H9 (cell line): ENCODE data around the gene HDAC6. TPM values are rescaled to one million over a fixed set of nuclear protein-coding genes. Genes with fewer than 3 reads are reported as not detected.

ENCODE experiments used
- DNase-seq: peaks from one replicate; pipeline ENCODE4 v3.0.0-alpha.2; 2017
- H2AFZ ChIP-seq: one replicate; pipeline ENCODE4 v1.6.1; 2013; ENCODE audit warnings: mild to moderate bottlenecking, low read length, control low read depth, moderate library complexity
- H2AK5ac ChIP-seq: 2 replicates; pipeline ENCODE4 v1.6.1; 2013; ENCODE audit warnings: low read length, control low read depth, mixed read lengths; ENCODE audit not compliant: insufficient read length
- H2BK120ac ChIP-seq: one replicate; pipeline ENCODE4 v1.6.1; 2013; ENCODE audit warnings: low read depth, mild to moderate bottlenecking, low read length, control low read depth, inconsistent platforms; ENCODE audit not compliant: poor library complexity, severe bottlenecking
- H2BK12ac ChIP-seq: 2 replicates; pipeline ENCODE4 v1.6.1; 2013; ENCODE audit warnings: low read length, control low read depth, mixed read lengths, low read depth; ENCODE audit not compliant: insufficient read length
- H2BK15ac ChIP-seq: 2 replicates; pipeline ENCODE4 v1.6.1; 2013; ENCODE audit warnings: low read depth, low read length, control low read depth
- H2BK20ac ChIP-seq: one replicate; pipeline ENCODE4 v1.6.1; 2013; ENCODE audit warnings: low read depth, mild to moderate bottlenecking, low read length, control low read depth, inconsistent platforms; ENCODE audit not compliant: poor library complexity, severe bottlenecking
- H2BK5ac ChIP-seq: 2 replicates; pipeline ENCODE4 v1.6.1; 2013; ENCODE audit warnings: low read length, control low read depth, mixed read lengths; ENCODE audit not compliant: insufficient read length
- H3K14ac ChIP-seq: 2 replicates; pipeline ENCODE4 v1.6.1; 2013; ENCODE audit warnings: low read length, control low read depth; ENCODE audit not compliant: insufficient read depth
- H3K18ac ChIP-seq: 2 replicates; pipeline ENCODE4 v1.6.1; 2013; ENCODE audit warnings: low read depth, mild to moderate bottlenecking, mixed read lengths, low read length, control low read depth; ENCODE audit not compliant: insufficient read length
- H3K23ac ChIP-seq: 2 replicates; pipeline ENCODE4 v1.6.1; 2013; ENCODE audit warnings: low read length, control low read depth, mixed read lengths, low read depth; ENCODE audit not compliant: insufficient read length
- H3K23me2 ChIP-seq: 2 replicates; pipeline ENCODE4 v1.6.1; 2013; ENCODE audit warnings: low read depth, mild to moderate bottlenecking, mixed read lengths, low read length, control low read depth; ENCODE audit not compliant: insufficient read length, poor library complexity, severe bottlenecking
- H3K27ac ChIP-seq: 2 replicates; pipeline ENCODE4 v1.5.1; 2013; ENCODE audit warnings: low read length, control low read depth, mixed read lengths, low read depth; ENCODE audit not compliant: insufficient read length
- H3K27me3 ChIP-seq: 2 replicates; pipeline ENCODE4 v1.6.1; 2013; ENCODE audit warnings: low read length, control low read depth, inconsistent platforms; ENCODE audit not compliant: insufficient read depth
- H3K4ac ChIP-seq: 2 replicates; pipeline ENCODE4 v1.6.1; 2013; ENCODE audit warnings: low read depth, mild to moderate bottlenecking, control low read depth, inconsistent platforms, low read length, moderate library complexity
- H3K4me1 ChIP-seq: 2 replicates; pipeline ENCODE4 v1.6.1; 2013; ENCODE audit warnings: low read length, control low read depth, inconsistent platforms; ENCODE audit not compliant: insufficient read depth
- H3K4me2 ChIP-seq: 2 replicates; pipeline ENCODE4 v1.6.1; 2013; ENCODE audit warnings: low read length, control low read depth, mixed read lengths; ENCODE audit not compliant: insufficient read length, insufficient read depth
- H3K56ac ChIP-seq: 2 replicates; pipeline ENCODE4 v1.6.1; 2013; ENCODE audit warnings: low read depth, mild to moderate bottlenecking, mixed read lengths, low read length, control low read depth; ENCODE audit not compliant: insufficient read length
- H3K79me1 ChIP-seq: 2 replicates; pipeline ENCODE4 v1.6.1; 2013; ENCODE audit warnings: low read depth, mild to moderate bottlenecking, moderate library complexity, low read length, control low read depth, inconsistent platforms; ENCODE audit not compliant: insufficient read depth, poor library complexity, severe bottlenecking
- H3K79me2 ChIP-seq: 2 replicates; pipeline ENCODE4 v1.6.1; 2013; ENCODE audit warnings: low read length, control low read depth, inconsistent platforms; ENCODE audit not compliant: insufficient read depth
- H3K9ac ChIP-seq: 2 replicates; pipeline ENCODE4 v1.6.1; 2013; ENCODE audit warnings: low read length, control low read depth, mixed read lengths; ENCODE audit not compliant: insufficient read length; ENCODE audit errors: extremely low read depth
- H3K9me3 ChIP-seq: one replicate; pipeline ENCODE4 v1.6.1; 2013; ENCODE audit warnings: low read depth, low read length, inconsistent platforms; ENCODE audit not compliant: control insufficient read depth
- H3T11ph ChIP-seq: one replicate; pipeline ENCODE4 v1.6.1; 2013; ENCODE audit warnings: mild to moderate bottlenecking, low read length, control low read depth, inconsistent platforms
- H4K20me1 ChIP-seq: one replicate; pipeline ENCODE4 v1.6.1; 2013; ENCODE audit not compliant: control insufficient read depth, insufficient read length, insufficient read depth
- H4K5ac ChIP-seq: 2 replicates; pipeline ENCODE4 v1.6.1; 2013; ENCODE audit warnings: low read depth, mild to moderate bottlenecking, mixed read lengths, low read length, control low read depth; ENCODE audit not compliant: insufficient read length
- H4K8ac ChIP-seq: replicated peaks from 2 replicates; pipeline ENCODE4 v1.6.1; 2013; ENCODE audit warnings: low read length, control low read depth, mixed read lengths, low read depth; ENCODE audit not compliant: insufficient read length
- H4K91ac ChIP-seq: 2 replicates; pipeline ENCODE4 v1.6.1; 2013; ENCODE audit warnings: low read depth, mild to moderate bottlenecking, moderate library complexity, mixed read lengths, low read length, control low read depth; ENCODE audit not compliant: insufficient read length
- H3K27ac Mint-ChIP-seq, 3 experiments: 2 replicates in 2 of 3; 3 replicates in 1 of 3; pipeline ENCODE4 v1.8.0; 2020 to 2021; ENCODE audit warnings: mixed read lengths in 3 of 3, mild to moderate bottlenecking in 1 of 3, moderate library complexity in 1 of 3
- H3K27me3 Mint-ChIP-seq: 2 replicates; pipeline ENCODE4 v1.8.0; 2021; ENCODE audit warnings: low read depth, mild to moderate bottlenecking, moderate library complexity, mixed read lengths
- H3K36me3 Mint-ChIP-seq, 3 experiments: 2 replicates in 2 of 3; 3 replicates in 1 of 3; pipeline ENCODE4 v1.8.0; 2020 to 2021; ENCODE audit warnings: low read depth in 3 of 3, mixed read lengths in 3 of 3; ENCODE audit not compliant: insufficient read depth in 1 of 3
- H3K4me1 Mint-ChIP-seq, 2 experiments: 2 replicates each; pipeline ENCODE4 v1.8.0; 2020; ENCODE audit warnings: mixed read lengths in 2 of 2
- H3K4me3 Mint-ChIP-seq, 2 experiments: 2 replicates in 1 of 2; 3 replicates in 1 of 2; pipeline ENCODE4 v1.8.0; 2020 to 2021; ENCODE audit warnings: mild to moderate bottlenecking in 2 of 2, mixed read lengths in 2 of 2, moderate library complexity in 1 of 2
- H3K9me3 Mint-ChIP-seq, 2 experiments: 2 replicates in 1 of 2; 3 replicates in 1 of 2; pipeline ENCODE4 v1.8.0; 2020; ENCODE audit warnings: mild to moderate bottlenecking in 2 of 2, mixed read lengths in 2 of 2, moderate library complexity in 1 of 2
- CTCF ChIP-seq: fragments of 200-600 bp; sonication (generic); conservative IDR thresholded peaks from 3 replicates; pipeline ENCODE4 v1.8.0; 2021; ENCODE audit warnings: antibody characterized with exemption, mild to moderate bottlenecking
- WGBS: extraction: QIAGEN DNeasy Blood & Tissue Kit; methylation state at CpG from one replicate; pipeline ENCODE4 v1.1.7; 2013; ENCODE audit warnings: missing lambda C conversion rate, low lambda C conversion rate, mixed read lengths; ENCODE audit not compliant: insufficient read length; ENCODE audit errors: extremely low coverage; 5-methylcytosine and 5-hydroxymethylcytosine counted together
- total RNA-seq: library from RNA; stranded (reverse); gene quantifications from 2 replicates; pipeline ENCODE4 v1.2.1, GENCODE V29; 2021

The HDAC6 gene
- total RNA-seq, 1 experiment from 2014 or later: 52.8 TPM

- no peak overlapping the region; a peak in 1 of 7 replicates for H3K27ac Mint-ChIP-seq
- H3K4me3 Mint-ChIP-seq: no peak overlapping the region
- H3K4me1 Mint-ChIP-seq: no peaks in the 10 kb centered on the region
- H3K9me3 Mint-ChIP-seq: peaks cover 68 to 71% of the 10 kb centered on the region in 2 experiments
- Histone ChIP-seq H3K9ac (no peak overlapping the region), H2BK12ac (no peak overlapping the region), H4K20me1 (no peaks in the 10 kb centered on the region), H2AK5ac (no peak overlapping the region), H2AFZ (no peak overlapping the region), H4K8ac (no peak overlapping the region), H3K23me2 (no peaks in the 10 kb centered on the region), H4K5ac (no peak overlapping the region), H2BK120ac (no peak overlapping the region), H3K23ac (no peak overlapping the region), H3K27ac (no peak overlapping the region), H3K14ac (no peak overlapping the region), H3K18ac (no peak overlapping the region), H4K91ac (no peak overlapping the region), H3K4me2 (no peak overlapping the region), H3K4me1 (no peaks in the 10 kb centered on the region), H3K56ac (no peak overlapping the region), H3K79me1 (no peaks in the 10 kb centered on the region), H2BK15ac (no peak overlapping the region), H3K79me2 (no peaks in the 10 kb centered on the region), H2BK5ac (no peak overlapping the region), H3K4ac (no peak overlapping the region), H3K9me3 (peaks cover 10% of the 10 kb centered on the region), H3T11ph (no peak overlapping the region), H2BK20ac (no peak overlapping the region), H3K27me3 (no peaks in the 10 kb centered on the region)
- H3K36me3 Mint-ChIP-seq: peaks cover 0 to 7% (median 4%) of the 10 kb centered on the region in 3 experiments; a peak in 5 of 7 replicates
- peaks cover 2% of the 10 kb centered on the region; the same call in 1 of the 2 replicates for H3K27me3 Mint-ChIP-seq
- no CpG with 5 or more reads among the region's 12 CpGs for WGBS
- no peak for TF ChIP-seq CTCF
- DNase-seq: no peak
Measured at GRCh38 chrX:48794340-48794910, 7.4 kb upstream of the HDAC6 start.
